GM19240 (cell line): Measurements from ENCODE around the gene LY6G6D.
"Not testable (repeated sequence)": the region's sequence is repeated elsewhere in the genome, so short reads cannot be mapped to it uniquely, and the experiment has no call there.

Experiments used
- DNase-seq: peaks from one replicate; pipeline ENCODE4 v3.0.0; 2011; ENCODE audit warnings: low spot score; ENCODE audit not compliant: insufficient read length

LY6G6D gene

GRCh38 chr6:31691564-31692108, 23.5 kb upstream of the LY6G6D start:
- no peak for DNase-seq

DNA sequence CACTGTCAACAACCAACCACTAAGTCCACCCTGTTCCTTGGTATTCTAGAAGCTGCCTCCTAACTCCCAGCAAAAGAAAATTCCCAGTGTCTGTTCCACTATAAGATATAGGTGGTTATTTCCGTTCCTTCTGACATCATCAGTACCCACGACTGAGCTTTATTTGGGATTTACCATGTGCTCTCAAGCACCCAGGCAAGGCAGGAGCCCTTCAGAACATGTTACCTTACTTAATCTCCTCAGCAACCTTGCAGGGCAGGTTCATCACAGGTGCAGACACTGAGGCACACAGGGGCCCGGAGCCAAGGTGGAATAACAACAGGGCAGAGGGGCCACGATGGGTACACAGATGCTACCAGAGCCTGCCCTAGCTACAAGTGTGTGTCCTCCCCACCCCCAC, 22.8 kb upstream of the LY6G6D start:
- no peak for DNase-seq

- no peak for DNase-seq
Observed at GRCh38 chr6:31692886-31693285, 22.3 kb upstream of the LY6G6D start.

GRCh38 chr6:31693535-31693934, 21.6 kb upstream of the LY6G6D start:
- DNase-seq, result no peak

- DNase-seq, result no peak
Observed at GRCh38 chr6:31697555-31697954, 17.6 kb upstream of the LY6G6D start.

DNA sequence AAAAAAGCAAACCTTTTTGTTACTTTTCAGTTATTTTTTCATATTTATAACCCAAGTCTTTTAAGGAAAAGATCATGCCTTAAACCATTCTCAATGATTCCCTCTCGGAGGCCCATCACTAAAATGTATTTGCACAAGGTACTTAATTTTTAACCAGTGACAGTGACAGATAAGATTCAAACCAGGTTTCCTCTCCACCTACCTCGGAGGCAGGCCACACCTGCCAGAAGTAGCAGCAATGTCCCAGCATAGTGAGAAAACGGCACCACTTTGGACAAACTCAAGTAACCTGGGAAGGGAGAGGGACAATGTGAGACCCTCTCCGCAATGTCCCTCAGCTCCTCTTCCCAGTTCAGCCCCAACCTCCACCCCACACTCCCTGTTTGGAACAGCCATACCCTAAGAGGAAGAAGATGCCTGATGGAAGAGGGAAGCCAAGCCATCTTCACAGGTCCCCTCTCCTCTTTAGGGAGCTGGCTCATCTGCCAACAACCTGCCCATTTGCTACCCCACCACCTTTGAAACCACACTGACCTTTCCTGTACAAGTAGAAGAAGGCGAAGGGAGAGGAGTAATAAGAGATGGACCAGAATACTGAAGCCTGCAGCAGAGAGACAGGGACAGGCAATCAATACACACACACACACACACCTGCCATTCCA, 14.3 kb upstream of the LY6G6D start:
- DNase-seq, result no peak

- no peak for DNase-seq
Observed at GRCh38 chr6:31701666-31702404, 13.3 kb upstream of the LY6G6D start.

DNA sequence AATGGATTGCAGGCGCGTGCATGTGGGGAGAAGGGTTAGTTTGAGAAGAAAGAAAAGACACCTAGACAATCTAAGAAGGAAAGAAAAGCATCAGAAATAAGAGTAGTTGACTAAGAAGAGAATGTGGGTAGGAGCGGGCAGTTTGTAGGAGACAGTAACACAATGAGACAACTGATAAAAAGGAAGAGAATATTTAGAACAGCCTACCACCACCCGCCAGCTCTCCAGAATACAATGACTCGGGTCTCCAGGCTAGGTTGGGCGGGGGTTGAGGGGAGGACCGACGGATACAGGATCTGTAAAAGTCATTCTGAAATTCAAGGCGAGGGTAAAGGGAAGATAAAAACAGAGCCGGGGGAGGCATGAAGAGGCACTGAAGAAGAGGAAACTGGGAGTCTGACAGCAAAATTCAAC, 12.7 kb upstream of the LY6G6D start:
- DNase-seq, result no peak

GRCh38 chr6:31702819-31703716, 12.1 kb upstream of the LY6G6D start, which contains the start of gene ABHD16A:
TSS of gene ABHD16A (minus strand) at chr6:31703324. CDS start at chr6:31703281, 43 bp downstream.
- peak; percentile 99 for DNase-seq

- no peak for DNase-seq
Observed at GRCh38 chr6:31705931-31706330, 9.2 kb upstream of the LY6G6D start.

DNA sequence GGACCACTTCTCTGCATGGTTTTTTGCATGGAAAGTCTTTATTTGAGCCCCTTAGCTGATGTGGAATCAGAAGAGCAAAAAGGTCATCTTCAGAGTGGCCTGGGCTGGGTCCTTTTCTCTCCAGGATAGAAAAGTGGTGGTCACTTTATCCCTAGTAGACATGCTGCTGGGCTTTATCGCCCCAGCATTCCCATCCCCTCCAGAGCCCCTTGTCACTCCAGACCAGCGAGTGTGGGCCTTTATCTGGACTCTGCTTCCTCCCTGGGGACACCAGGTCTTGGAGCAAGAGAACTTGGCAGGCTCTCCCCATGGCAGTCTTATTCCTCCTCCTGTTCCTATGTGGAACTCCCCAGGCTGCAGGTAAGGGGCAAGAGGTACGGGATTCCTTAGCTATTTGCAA, 8.5 kb upstream of the LY6G6D start, which contains the start of gene LY6G6F:
LY6G6F (plus strand) TSS at position 268 of the 400 bp plus-strand sequence; CDS start at position 309, 41 bp downstream.
- no peak for DNase-seq

DNA sequence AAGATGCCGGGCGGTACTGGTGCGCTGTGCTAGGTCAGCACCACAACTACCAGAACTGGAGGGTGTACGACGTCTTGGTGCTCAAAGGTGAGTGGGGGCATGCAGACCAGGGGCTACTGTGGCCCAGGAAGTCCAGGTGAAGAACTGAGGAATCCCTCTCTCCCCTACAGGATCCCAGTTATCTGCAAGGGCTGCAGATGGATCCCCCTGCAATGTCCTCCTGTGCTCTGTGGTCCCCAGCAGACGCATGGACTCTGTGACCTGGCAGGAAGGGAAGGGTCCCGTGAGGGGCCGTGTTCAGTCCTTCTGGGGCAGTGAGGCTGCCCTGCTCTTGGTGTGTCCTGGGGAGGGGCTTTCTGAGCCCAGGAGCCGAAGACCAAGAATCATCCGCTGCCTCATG, 7.4 kb upstream of the LY6G6D start:
- no peak for DNase-seq

DNA sequence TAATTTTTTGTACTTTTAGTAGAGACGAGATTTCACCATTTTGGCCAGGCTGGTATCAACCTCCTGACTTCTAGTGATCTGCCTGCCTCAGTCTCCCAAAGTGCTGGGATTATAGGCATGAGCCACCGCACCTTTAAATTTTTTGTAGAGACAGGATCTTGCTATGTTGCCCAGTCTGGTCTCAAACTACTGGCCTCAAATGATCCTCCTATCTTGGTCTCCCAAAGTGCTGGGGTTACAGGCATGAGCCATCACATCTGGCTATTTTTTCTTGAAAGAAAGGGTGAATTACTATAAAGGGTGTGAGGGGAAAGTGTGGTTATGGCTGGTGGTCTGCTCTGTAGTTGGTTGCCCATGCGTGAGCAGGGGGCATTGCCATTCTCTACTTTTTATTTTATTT, 6.9 kb upstream of the LY6G6D start:
- no peak for DNase-seq

DNA sequence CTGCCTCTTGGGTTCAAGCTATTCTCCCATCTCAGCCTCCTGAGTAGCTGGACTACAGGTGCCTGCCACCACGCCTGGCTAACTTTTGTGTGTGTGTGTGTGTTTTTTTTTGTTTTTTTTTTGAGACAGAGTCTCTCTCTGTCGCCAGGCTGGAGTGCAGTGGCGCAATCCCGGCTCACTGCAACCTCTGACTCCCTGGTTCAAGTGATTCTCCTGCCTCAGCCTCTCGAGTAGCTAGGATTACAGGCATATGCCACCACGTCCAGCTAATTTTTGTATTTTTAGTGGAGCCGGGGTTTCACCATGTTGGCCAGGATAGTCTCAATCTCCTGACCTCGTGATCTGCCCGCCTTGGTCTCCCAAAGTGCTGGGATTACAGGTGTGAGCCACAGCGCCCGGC, 6.0 kb upstream of the LY6G6D start:
- not testable (repeated sequence) for DNase-seq

DNA sequence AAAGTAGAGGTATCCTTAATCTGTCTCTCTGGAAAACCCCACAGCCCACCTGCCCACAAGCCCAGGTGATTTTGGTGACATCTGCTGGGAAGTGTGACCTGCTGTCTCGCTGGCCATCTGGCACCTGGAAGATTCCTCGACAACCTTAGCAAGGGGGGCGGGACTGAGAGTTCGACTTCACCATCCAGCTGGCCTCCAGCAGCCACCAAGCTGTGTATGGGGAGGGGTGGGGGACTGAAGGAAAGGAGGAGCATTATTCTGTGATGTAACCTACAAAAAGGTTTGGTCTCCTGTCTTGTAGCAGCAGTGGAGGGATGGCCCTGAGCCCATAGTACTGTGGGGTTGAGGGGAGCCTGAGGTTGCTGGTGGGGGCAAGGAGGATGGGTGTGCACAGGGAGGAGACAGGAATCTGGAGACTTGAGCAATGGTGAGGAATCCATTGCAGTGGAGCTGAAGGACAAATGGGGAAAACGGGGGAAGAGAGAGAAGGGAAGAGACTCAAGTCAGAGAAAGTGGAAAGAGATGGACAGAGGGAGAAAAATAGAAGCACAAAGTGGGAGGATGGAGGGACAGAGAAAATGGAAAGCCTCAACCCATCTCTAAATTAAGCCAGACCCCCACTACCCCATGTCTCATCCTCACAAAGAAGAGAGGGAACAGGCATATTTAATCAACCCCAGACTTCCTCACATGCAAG, 4.5 kb upstream of the LY6G6D start:
- no peak for DNase-seq

DNA sequence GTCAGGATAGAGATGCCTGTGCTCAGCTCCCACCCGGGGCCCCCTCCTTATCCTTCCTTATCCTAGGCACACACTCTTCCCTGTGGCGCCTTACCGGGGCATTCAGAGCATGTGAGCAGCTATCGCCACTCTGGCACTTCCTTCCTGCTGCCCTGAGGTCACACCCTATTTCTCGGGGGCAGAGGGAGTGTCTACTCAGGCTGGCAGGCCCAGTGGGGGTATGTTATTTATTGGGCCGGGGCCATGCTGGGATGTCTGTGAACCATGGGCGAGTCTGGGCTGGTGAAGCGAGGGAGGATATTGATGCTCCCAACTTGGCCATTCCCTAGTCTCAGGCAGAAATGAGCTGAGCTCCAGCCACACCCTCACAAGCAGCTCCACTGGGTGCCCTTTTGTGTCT, 3.9 kb upstream of the LY6G6D start:
- DNase-seq, result no peak

DNA sequence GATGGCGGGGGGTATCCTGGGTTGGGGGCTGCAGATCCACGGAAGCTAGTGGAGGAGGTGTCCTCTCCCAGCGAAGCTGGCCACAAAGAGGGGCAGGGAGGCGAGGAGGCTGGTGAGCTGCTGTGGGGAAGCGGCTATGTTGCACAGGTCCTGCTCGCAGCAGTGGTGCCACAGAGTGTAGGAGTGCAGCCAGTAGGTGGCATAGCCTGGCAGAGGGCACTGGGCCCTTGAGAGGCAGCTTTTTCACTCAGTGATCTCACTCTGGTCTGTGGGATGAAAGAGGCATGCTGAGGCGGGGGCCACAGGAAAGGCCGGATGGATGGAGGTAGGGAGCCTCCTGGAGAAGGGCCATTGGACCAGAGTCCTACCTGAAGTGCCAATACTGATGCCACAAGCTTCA, 2.9 kb upstream of the LY6G6D start:
- no peak for DNase-seq

DNA sequence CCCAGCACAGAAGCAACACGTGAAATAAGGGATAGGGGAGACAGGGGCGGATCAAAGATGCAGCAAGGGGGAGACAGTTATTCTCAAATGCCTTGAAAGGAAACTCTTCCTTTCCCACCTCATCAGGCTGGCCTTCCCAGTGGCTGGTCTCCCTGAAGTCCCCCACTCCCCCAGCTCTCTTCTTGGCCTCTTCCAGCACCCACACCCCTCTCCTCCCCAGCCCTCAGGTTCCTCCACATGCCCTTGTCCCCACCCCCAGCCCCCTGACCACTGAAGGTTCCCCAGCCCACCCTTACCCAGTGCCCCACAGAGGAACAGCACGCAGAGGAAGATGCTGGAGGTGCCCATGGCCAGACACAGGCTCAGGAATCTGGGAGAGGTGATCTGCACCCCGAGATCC, 1.7 kb upstream of the LY6G6D start:
- no peak for DNase-seq

DNA sequence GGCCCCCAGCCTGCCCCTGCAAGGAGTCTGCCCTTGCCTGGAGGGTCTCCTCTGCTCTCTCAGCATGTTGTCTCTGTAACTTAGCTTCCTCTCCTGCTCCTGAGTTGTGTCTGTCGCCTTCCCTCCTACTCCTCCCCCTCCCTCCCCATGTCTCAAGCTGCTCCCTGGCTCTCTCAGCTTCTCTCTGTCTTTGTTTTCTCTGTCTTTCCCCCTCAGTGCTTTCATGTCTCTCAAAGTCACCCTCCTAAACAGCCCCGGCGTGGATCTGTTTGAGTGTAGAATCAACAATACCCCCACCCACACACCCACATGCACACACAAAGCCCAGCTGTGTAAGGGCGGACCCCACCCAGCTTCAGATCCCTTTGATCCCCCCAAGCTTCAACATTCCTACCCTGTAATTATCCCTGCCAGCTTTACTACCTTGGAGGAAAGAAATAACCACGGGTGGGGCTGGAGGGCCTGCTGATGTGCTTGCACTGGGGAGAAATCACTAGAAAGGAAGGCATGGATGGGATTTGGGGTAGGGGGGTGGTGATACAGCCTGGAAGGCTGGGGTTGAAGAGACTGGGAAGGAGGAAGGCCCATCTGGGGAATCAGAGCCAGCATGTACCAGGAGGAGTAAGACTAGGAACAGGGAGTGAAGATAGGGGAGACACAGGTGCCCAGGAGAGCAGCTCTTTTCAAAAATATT, 1.0 kb upstream of the LY6G6D start:
- no peak for DNase-seq

DNA sequence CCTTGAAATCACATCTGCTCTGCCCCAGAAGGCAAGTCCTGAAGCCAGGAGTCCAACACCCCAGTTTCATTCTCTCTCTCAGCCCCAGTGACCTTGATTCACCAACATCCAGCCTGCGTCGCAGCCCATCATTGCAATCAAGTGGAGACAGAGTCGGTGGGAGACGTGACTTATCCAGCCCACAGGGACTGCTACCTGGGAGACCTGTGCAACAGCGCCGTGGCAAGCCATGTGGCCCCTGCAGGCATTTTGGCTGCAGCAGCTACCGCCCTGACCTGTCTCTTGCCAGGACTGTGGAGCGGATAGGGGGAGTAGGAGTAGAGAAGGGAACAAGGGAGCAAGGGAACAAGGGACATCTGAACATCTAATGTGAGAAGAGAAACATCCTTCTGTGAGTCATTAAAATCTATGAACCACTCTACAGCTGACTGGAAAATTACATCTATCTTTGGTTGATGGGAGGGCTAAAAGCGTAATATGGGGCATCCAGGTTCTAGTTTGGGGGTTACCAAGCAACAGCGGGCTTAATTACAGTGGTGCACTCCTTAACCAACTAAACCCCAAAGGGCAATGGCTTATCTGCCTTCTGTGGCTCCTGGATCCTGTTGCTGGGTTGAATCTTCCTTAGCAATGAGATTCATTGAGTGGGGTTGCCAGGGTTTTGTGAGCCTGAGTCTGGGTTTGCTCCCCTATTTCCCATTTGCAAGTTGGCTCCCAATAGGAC, 2.5 kb downstream of the LY6G6D start:
- no peak for DNase-seq
